Heart left ventricle (tissue), 16 donors: Measurements from ENCODE around the gene NTNG2. TPM values are rescaled to one million over a fixed set of nuclear protein-coding genes. Genes with fewer than 3 reads are reported as not detected.
A peak's percentile ranks its signal among the peaks of the same experiment; 100 is the strongest.

Experiments
- ATAC-seq, 4 donors: fragments of 200-7000 bp; cut with Tn5 transposase; one replicate each; pipeline ENCODE4 v1.9.1; 2020 to 2022; ENCODE audit warnings: moderate library complexity in 4 of 4, mild to moderate bottlenecking in 3 of 4, moderate number of reproducible peaks in 1 of 4
- DNase-seq, 5 donors: peaks; one replicate each; pipeline ENCODE4 v3.0.0-alpha.2; 2020
- H3K27ac ChIP-seq, 12 donors: fragments of 200-600 bp; sonication (generic) in 4 of 12; one replicate each; pipeline versions ENCODE4 v1.5.0 to v1.8.0; 2016 to 2022; ENCODE audit warnings: mild to moderate bottlenecking in 2 of 12
- H3K27me3 ChIP-seq, 9 donors: fragments of 200-600 bp; sonication (generic) in 2 of 9; one replicate each; pipeline versions ENCODE4 v1.5.1 to v1.8.0; 2016 to 2022; ENCODE audit warnings: mild to moderate bottlenecking in 3 of 9
- H3K36me3 ChIP-seq, 9 donors: fragments of 200-600 bp; sonication (generic) in 2 of 9; one replicate each; pipeline versions ENCODE4 v1.5.0 to v1.8.0; 2018 to 2022; ENCODE audit warnings: mild to moderate bottlenecking in 2 of 9
- H3K4me1 ChIP-seq, 12 donors: fragments of 200-600 bp; sonication (generic) in 4 of 12; one replicate each; pipeline versions ENCODE4 v1.5.0 to v1.8.0; 2016 to 2022; ENCODE audit warnings: mild to moderate bottlenecking in 3 of 12
- H3K4me3 ChIP-seq, 12 donors: fragments of 200-600 bp; sonication (generic) in 4 of 12; one replicate each; pipeline versions ENCODE4 v1.5.0 to v1.8.0; 2017 to 2022; ENCODE audit warnings: mild to moderate bottlenecking in 9 of 12, moderate library complexity in 4 of 12
- H3K9me3 ChIP-seq, 12 donors: fragments of 200-600 bp; sonication (generic) in 4 of 12; one replicate each; pipeline versions ENCODE4 v1.5.0 to v1.8.0; 2016 to 2022; ENCODE audit warnings: mild to moderate bottlenecking in 1 of 12
- CTCF ChIP-seq, 12 donors: fragments of 200-600 bp; sonication (generic) in 4 of 12; IDR thresholded peaks; one replicate each; pipeline versions ENCODE4 v1.5.0 to v1.8.0; 2018 to 2022; ENCODE audit warnings: antibody characterized with exemption in 12 of 12, mild to moderate bottlenecking in 5 of 12
- POLR2A ChIP-seq, 2 donors: fragments of 450-650 bp; IDR thresholded peaks; one replicate each; pipeline ENCODE4 v1.6.1; 2017; ENCODE audit warnings: antibody characterized with exemption in 2 of 2, mild to moderate bottlenecking in 2 of 2, moderate library complexity in 2 of 2
- WGBS, 4 donors: extraction: QIAGEN DNeasy Blood & Tissue Kit in 2 of 4; methylation state at CpG; one replicate each; pipeline versions ENCODE4 v1.1.5 to v1.1.7; 2013 to 2018; 5-methylcytosine and 5-hydroxymethylcytosine counted together
- intact Hi-C, 10 donors: fragments of 100-400 bp; cut with DNase I; formaldehyde crosslinking; loops; one replicate each; pipeline versions ENCODE4 v1.11.1 to v1.14.2; 2022
- polyA plus RNA-seq, 2 donors: library from polyadenylated mRNA; stranded (reverse); fragments of 200-250 nt; gene quantifications; one replicate each; pipeline ENCODE4 v1.2.3, GENCODE V29; 2013
- total RNA-seq, 9 donors: library from RNA; depleted of rRNA in 2 of 9; stranded (reverse); fragments of >200 nt in 2 of 9; fragmentation: NEBNext Ultra II Directional in 3 of 9; extraction: Animal tissue kit (Norgen Biotek cat#: 25700) in 3 of 9; gene quantifications; one replicate each; pipeline versions ENCODE4 v1.1.0 to v1.2.4, GENCODE V29; 2016 to 2023
- donor health status: ischemic (EF 13 %, LVEDD 7.1; RV severe dilation, severe dysfunction).
- donor health status: healthy with polysubstance abuse.
- donor health status: DM: no; HTN: yes; CAD: no.
- donor health status: DM: no; HTN: no; CAD: no.
- donor health status: ischemic (EF 25% LVEDD 6.9; RV normal size, moderate dysfunction).
- donor health status: ischemic (EF 25% LVEDD 5.7; RV mildly dilated, moderate dysfunction).
- donor health status: healthy.
- donor health status: DM: yes; HTN: yes; CAD: no.
- donor health status: ischemic (EF 35%, LVEDD 5.7; RV mildly dilated, moderate dysfunction).
- donor health status: nonischemic (EF 11% LVEDD 7.7; RV severe dilation, severe dysfunction).
- donor health status: DM: yes; HTN: yes; CAD: no.
- donor health status: PGD.
- donor health status: ischemic (EF 29% LVEDD 5.4; RV normal size, mild dysfunction).
- donor health status: nonischemic (EF 23%, LVEDD 6.1; RV moderate dilation, normal function).

NTNG2 gene
- total and polyA plus RNA-seq, 11 donors: 0.28 to 4.1 (median 2.2) TPM

- intact Hi-C loops: loop anchor here in 4 of 10 donors (5.0 to 10.0 kb wide), 5 partner anchors 68 to 402 kb away; no protein-coding TSS in a partner anchor
- DNase-seq: peak in 3 of 5 donors; percentile 28 to 56 (median 33)
- ATAC-seq: peak in 3 of 4 donors; percentile 31 to 62 (median 56)
- peaks cover 4 to 64% (median 39%) of the 10 kb centered on the region in 9 donors for H3K27me3 ChIP-seq
- TF ChIP-seq POLR2A (IDR thresholded peaks at IDR 0.05) (no peak), CTCF (IDR thresholded peaks at IDR 0.05) (no peak)
- H3K9me3 ChIP-seq: no peaks in the 10 kb centered on the region
- WGBS, 4 donors: 16 to 24% (median 17%) methylated on average over 16 of the region's 16 CpGs
- H3K4me1 ChIP-seq: peaks cover 0 to 45% (median 25%) of the 10 kb centered on the region in 12 donors
- no peak overlapping the region for H3K27ac ChIP-seq
- peak overlapping the region in 9 of 12 donors; percentile 1 to 80 (median 63) for H3K4me3 ChIP-seq
- H3K36me3 ChIP-seq: no peaks in the 10 kb centered on the region
These were observed 2.9 kb downstream of the NTNG2 start for GRCh38 chr9:132164604-132165362.

- no peak for ATAC-seq
- peaks cover 4 to 50% (median 32%) of the 10 kb centered on the region in 9 donors for H3K27me3 ChIP-seq
- H3K27ac ChIP-seq: no peak overlapping the region
- TF ChIP-seq POLR2A (IDR thresholded peaks at IDR 0.05) (no peak), CTCF (IDR thresholded peaks at IDR 0.05) (peak in 2 of 12 donors; percentile 8 to 18)
- 61 to 71% (median 64%) methylated on average over 15 to 19 of the region's 19 CpGs for WGBS, 4 donors
- H3K4me3 ChIP-seq: no peak overlapping the region
- intact Hi-C loops: loop anchor here in 4 of 10 donors (5.0 to 10.0 kb wide), 5 partner anchors 66 to 404 kb away; no protein-coding TSS in a partner anchor
- peaks cover 0 to 37% (median 24%) of the 10 kb centered on the region in 12 donors for H3K4me1 ChIP-seq
- H3K36me3 ChIP-seq: no peaks in the 10 kb centered on the region
- peak in 1 of 5 donors; percentile 27 for DNase-seq
- no peaks in the 10 kb centered on the region for H3K9me3 ChIP-seq
These were observed 4.7 kb downstream of the NTNG2 start for GRCh38 chr9:132166599-132166998.

GRCh38 chr9:132167192-132167591, 5.3 kb downstream of the NTNG2 start:
- H3K4me1 ChIP-seq: peaks cover 0 to 31% (median 24%) of the 10 kb centered on the region in 12 donors
- H3K4me3 ChIP-seq: no peak overlapping the region
- no peak for ATAC-seq
- no peak for TF ChIP-seq CTCF (IDR thresholded peaks at IDR 0.05)
- no peak for TF ChIP-seq POLR2A (IDR thresholded peaks at IDR 0.05)
- H3K9me3 ChIP-seq: no peaks in the 10 kb centered on the region
- intact Hi-C loops: loop anchor here in 4 of 10 donors (5.0 to 10.0 kb wide), 5 partner anchors 65 to 405 kb away; no protein-coding TSS in a partner anchor
- H3K36me3 ChIP-seq: no peaks in the 10 kb centered on the region
- WGBS, 4 donors: 62 to 85% (median 65%) methylated on average over 6 to 7 of the region's 7 CpGs
- peaks cover 4 to 50% (median 32%) of the 10 kb centered on the region in 9 donors for H3K27me3 ChIP-seq
- DNase-seq: peak in 1 of 5 donors; percentile 5
- H3K27ac ChIP-seq: no peak overlapping the region

GRCh38 chr9:132168347-132168746, 6.5 kb downstream of the NTNG2 start:
- Histone ChIP-seq H3K4me1 (peaks cover 0 to 20% (median 16%) of the 10 kb centered on the region in 12 donors), H3K27ac (no peak overlapping the region), H3K9me3 (no peaks in the 10 kb centered on the region), H3K4me3 (no peak overlapping the region), H3K36me3 (no peaks in the 10 kb centered on the region), H3K27me3 (peaks cover 2 to 42% (median 23%) of the 10 kb centered on the region in 9 donors)
- TF ChIP-seq CTCF (IDR thresholded peaks at IDR 0.05) (no peak), POLR2A (IDR thresholded peaks at IDR 0.05) (no peak)
- ATAC-seq (peak in 3 of 4 donors; percentile 57 to 71 (median 58)), DNase-seq (peak; percentile 36 to 77 (median 64))
- intact Hi-C loops: loop anchor here in 9 of 10 donors (2.0 to 10.0 kb wide), 7 partner anchors 64 to 406 kb away; no protein-coding TSS in a partner anchor
- WGBS, 4 donors: 42 to 61% (median 51%) methylated on average over 7 to 8 of the region's 8 CpGs
